NCI-H128 (cell line): ENCODE measurements around the gene USP13.
A peak's percentile ranks its signal among the peaks of the same experiment; 100 is the strongest.

ENCODE experiments used
- DNase-seq: peaks from one replicate; lab custom pipeline; 2025; ENCODE audit not compliant: unreplicated experiment; lab: John Stamatoyannopoulos, UW

The USP13 gene

DNA sequence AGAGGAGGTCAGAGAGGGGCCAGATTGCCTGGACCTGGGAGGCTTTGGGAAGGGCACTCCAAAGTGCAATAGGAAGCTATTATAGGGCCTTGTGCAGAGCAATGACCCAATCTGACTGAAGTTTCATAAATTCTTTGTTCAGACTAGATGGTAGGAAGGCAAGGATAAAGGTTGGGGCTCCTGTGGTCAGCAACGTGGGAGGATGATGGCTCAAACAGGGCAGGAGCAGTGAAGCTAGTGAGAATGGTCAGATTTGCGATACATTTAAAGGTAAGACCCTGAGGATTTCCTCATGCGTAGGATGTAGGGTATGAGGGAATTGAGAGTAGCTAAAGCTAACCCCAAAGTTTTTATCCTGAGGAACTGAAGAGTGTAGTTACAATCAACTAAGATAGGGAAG is 139.0 kb downstream of the USP13 start:
- DNase-seq = no peak

DNA sequence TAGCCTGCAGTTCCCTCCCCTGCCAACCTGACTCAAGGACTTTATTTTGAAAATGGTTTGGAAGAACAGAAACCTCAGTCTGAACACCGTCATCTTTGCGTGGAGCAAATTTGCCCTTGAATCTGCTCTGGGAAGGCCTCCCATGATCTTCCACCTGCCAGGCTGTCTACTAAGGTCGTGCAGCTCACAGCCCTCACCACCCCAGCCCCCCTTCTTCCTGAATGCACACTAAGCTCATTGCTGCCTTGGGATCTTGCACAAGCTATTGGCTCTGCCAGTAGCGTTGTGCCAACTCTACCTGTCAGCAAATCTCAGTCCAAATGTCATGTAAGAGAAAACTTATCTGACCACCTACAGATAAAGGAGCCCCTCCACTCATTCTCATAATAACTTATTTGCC is 141.5 kb downstream of the USP13 start:
- DNase-seq = no peak

DNA sequence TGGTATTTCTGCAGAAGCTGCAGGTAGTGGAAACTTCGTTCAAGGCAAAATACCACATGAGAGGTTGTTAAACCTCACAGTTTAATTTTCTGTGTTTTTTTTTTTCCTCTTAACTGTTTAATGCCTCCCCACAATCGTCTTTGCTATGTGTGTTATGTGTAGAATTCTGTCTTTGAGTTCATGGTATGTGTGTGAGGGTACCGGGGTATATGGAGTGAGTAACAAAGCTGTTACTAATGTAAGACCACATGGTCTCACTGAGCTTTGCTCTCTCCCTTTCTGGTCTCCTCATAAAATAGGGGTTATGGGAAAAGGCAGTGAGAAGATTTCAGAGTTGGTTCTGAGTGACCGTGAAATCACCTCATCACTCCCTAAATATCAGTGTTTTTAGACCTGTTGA is 143.6 kb downstream of the USP13 start:
- DNase-seq = no peak

DNA sequence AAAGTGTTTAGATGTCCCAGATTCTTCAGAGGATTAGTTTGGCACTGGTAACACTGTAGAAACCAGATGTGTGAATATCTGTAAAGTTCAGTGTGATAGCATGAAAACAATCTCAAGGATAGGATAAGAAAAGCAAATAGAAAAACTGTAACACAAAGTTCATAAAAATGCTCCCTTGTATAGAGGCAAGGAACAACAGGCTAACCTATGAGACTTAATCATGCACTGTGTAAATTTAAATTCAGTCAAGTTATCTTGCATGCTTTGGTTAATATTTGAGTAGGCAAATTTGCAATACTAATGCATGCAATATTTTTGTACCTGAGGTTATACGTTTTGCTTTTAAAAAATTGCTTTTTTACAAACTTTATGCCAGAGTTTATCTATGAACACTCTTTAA is 144.4 kb downstream of the USP13 start:
- DNase-seq = no peak

DNA sequence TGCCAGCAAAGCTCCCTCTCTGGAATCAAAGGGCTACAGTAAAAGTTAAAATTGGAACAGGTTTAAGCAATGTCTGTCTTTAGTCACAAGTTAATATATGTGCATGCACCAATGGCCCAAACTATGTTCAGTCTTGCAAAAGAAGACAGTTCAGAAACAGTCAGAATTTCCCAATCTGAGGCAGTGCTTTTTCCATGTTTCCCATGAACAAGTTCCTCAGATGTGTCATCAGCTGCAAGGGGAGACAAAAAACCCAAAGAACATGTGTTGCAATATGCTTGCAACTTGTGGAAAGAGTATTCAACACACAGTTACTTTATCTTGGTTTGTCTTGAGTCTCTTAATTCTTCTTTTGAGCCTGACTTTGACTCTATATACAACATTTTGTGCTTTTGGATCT is 148.4 kb downstream of the USP13 start:
- DNase-seq = no peak

DNA sequence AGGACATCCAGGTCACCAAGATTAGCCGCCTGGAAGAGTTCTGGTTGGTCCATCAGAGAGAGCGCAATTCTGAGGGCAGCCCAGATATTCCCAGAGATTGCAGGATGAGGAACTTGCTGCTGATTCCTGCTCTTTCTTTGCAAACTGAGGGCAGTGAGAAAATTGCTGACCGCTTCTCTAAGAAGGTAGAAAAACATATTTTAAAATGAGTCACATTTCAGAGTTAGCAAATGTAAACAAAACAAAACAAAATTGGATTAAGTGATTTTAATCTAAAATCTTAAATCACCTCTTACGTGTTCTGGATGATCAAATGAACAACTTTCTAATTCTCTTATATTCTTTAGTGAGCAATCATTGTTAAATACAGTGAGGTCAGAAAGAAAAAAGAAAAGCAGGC is 149.0 kb downstream of the USP13 start:
- no peak for DNase-seq

DNA sequence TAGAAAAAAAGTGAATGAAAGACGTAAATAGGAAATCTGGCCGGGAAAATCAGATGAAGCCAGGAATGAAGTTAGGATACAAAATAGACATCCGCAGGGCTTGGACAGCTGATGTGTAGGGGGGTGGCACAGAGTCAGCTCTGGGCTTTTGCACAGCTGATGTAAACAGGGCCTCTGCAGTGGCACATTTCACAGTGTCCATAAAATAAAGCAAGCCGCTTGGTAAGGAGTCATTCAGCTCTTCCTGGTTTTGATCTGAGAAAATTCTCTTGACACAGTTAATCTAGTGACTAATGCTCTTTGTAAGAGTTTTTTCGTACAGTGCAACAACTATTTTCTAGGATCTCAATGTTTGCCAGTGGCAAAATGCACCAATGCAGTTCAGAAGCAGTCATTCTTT is 153.3 kb downstream of the USP13 start:
- DNase-seq = no peak

DNA sequence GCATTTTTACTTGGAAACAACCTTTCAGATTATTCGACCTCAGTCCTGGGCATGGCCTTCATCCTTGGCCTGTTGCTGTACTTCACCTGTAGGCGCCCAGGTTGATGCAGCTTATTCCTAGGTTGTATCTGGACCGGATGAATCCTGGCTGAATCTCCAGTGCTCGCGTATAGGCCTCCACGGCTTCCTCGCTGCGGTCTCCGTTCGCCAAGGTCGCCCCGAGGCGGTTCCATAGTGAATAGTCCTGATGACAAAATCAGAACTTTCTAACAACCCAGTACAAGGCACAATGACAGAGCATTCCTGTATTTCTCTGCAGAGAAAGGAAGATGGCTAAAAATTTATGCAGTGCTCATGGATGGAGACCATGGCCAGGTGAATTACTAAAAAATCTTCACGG is 154.7 kb downstream of the USP13 start:
- DNase-seq = no peak

DNA sequence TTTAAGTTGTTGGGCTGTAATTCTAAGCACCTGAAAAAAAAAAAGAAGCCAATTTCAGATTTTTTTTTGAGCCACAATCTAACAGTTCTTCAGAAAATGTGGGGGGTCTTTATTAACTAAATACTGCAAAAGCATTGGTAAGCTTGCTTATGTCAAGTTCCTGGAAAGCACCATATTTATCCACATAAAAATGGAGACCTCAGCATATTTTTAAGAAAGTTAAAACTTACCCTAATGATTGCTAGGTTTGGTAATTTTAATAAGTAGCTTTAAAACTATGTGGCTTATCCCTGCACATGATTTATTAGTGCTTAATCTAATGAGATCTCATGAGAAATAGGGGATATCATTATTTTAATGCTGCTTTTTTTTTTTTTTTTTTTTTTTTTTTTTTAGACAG is 156.8 kb downstream of the USP13 start:
- no peak for DNase-seq

DNA sequence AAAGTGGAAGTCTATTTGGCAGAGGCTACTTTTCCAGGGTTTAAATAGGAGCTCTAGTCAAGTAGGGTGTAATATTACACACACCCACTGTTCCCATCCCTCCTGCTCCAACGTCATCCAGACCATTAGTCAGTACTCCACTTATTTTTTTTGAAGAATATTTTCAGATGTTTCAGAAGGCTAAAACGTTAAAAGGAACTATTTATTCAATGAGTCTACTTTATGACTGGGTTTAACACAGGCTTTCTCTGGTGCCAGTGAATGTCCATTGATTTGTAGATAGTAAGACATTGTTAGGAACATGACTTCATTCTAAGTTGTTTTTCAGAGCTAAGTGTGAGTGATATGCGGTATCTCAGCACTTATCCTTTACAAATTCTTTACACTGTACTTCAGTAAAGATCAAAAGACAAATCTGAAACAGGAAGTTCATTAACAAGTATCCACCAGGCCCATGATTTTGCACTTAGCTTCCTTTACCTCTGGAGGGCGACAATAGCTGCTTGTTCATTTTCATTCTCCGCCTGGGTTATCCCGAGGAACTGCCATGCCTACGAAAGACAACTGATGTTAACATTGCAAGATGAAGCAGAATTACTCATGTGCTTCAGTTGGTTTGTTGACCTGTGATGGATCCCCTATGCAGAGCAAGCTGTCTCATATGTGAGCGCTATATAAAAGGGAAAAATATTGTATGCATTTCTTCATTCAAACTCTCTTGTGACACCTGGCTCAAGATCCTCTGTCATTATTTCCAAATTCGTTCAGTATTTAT is 158.7 kb downstream of the USP13 start:
- DNase-seq = peak; percentile 41

DNA sequence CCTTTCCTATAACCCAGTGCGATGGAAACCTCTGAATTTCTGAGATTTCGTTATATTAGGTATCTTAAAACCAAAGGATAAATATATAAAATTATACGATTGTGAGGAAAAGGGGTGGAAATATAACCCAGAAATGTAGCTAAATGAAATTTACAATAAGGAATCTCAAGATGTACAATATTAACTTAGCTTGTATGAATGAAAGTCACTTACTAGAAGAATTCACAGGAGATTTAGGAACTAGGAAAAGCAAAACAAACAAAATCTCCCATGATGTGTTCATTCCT is 159.2 kb downstream of the USP13 start:
- no peak for DNase-seq

DNA sequence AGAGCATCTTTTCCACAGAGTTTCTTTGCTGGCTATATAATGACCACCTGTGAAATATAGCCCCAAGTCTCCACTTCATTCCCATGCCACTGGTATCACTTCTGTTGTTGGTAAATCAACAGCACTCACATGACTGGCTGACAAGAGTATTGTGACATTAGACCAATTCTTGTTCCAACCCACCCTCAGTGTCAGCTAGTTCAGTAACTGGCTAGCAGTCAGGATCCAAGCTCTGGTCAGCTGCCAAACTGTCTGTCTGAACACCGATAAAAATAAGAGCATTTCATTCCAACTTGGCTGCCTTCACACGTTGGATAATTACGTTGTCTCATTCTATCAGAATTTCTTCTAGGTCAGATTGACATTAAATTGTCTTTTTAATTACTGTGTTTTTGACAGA is 166.5 kb downstream of the USP13 start:
- DNase-seq = no peak

DNA sequence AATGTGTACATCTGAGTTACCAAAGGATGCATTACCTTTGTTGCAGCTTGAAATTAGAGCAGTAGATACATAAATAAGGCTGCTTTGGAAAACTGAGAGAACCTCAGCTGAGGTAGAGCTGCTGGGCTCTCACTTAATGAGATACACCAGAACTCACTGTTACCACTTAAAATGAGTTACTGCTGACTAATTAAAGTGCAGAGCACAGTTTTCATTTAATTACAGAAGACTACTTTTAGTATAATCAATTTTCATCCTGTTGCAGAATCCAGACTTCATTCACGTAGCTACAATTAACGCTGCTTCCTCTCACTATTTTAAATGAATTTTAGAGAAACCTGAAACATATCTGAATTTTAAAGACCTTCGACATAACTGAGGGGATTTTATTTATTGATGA is 169.5 kb downstream of the USP13 start:
- DNase-seq = no peak

DNA sequence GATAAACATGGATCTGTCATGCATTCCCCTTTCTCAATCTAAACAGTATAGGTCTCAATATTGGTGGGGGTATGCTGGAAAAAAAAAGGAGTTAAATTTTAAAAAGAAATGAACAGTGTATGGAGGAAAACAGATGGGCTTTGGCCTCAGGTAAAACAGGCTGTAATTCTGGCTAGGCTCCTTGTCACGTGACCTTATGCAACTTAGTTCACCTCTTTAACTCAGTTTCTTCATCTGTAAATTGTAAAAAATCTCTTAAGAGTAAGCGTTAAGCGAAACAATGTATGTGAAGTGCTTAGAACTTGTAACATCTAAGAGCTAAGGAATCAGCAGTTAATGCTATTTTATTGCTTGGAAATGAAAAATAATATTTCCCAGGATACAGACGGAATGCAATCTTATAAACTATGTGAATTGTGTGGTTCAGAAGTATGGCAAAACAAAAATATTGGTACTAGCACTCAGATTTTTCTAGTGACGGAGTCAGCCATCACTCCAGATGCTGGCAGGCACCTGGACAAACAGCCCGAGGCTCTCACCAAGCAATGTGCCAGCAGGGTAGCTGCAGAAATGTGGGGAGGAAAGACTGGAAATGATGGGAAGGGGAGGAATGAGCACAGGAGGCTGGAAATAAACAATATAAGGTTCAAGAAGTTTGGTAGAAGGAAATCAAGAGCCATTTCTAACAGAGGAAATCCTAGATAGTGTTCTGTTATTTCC is 172.8 kb downstream of the USP13 start:
- DNase-seq = no peak

DNA sequence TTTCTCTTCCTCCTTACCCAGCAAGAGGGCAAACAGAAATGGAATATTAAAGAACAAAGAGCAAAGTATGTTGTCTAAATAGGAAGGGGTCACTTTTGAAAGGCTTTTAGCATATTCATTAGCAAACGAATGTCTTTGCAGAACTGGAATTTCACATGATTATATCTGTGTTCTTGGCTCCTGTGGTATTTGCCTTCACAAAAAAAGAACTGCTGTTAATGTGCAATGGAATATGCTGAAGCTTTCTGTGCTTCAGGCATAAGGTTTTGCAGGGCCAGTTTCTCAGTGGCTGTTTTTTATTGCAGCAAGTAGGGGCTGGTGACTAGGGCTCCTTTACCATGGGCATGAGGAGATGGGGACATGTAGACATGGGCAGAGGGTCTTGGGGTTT is 173.4 kb downstream of the USP13 start:
- no peak for DNase-seq

DNA sequence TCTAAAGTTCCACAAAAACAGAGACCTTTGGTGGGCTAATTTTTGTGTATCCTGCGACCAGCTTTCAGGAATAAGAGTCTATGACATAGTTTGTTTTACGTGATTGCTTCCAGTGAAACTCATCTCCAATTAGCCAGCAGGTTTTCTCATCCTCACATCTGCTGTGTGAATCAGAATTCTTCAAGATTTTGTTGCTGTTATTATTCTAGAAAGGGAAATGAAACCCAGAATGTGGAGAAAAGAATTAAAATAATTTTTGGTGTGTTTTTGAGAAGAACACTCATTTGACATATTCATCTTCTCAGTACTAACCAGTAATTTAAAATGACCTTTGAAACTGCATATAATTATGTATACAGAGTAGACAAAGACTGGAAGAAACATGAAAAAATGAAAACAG is 175.9 kb downstream of the USP13 start:
- DNase-seq = no peak

DNA sequence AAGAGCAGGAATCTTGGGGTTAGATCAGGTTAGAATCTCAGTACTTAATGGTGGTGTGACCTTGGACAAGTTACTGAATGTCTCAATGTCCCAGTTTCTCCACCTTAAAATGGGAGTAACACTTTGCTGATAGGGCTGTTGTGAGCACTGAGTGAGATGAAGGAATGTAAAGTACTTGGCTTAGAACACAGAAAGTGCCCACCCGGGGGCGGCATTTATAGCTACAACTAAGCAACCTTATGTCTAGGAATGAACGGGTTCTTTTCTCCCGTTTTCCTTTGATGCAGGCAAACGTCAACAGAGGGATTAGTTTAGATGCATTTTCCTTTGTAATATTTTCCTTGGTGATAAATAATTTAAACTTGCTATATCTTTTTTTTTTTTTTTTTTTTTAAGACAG is 176.6 kb downstream of the USP13 start:
- DNase-seq = no peak

DNA sequence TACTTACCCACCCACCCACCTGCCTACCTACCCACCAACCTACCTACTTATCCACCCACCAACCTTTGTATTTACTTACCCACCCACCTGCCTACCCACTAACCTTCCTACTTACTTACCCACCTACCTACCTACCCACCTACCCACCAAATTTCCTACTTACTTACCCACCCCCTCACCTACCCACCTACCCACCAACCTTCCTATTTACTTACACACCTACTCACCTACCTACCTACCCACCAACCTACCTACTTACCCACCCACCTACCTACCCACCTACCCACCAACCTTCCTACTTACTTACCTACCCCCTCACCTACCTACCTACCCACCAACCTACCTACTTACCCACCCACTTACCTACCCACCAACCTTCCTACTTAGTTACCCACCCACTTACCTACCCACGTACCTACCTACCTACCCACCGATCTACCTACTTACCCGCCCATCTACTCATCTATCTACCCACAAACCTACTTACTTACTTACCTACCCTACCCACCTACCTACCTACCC is 179.6 kb downstream of the USP13 start:
- DNase-seq = no peak

DNA sequence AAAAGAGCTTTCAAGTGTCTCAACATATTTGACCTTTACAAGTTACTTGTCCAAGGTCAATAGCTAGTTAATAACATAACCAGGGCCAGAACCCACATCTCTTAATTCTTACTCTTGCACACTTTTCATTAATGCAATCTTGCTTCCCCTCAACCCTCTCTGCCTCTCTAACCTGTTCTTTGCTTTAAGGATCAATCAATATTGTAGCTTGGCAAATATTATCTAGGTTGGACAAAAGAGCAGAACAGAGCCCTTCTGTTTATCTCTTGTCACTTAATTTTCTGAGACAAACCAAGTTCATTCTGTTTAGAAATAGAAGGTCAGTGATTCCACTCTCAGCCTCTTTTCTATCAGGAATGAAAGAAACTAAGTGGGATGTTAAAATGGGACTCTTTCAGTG is 180.5 kb downstream of the USP13 start:
- DNase-seq = no peak

DNA sequence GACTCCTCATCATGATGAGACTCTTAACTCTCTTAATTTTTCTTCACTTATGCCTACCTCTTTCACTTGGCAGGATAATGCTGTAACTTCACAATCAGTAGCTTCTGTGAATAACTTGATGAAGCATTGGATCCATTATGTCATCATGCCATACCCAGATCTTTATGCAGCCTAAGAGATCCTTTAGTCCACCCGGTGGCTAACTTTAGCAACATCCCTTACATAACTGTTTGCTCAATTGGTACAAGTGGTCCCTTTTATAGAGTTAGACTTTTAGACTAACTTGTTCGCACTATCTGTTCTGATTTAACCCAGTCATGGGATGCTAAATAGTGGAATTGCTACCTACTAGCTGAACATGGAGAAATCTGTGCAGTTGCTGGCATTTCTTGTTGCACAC is 184.5 kb downstream of the USP13 start:
- no peak for DNase-seq
